Activated CD4-positive, CD25-positive, alpha-beta regulatory T cell treated with anti-CD3 and anti-CD28 coated beads, Interleukin-2, amount 50 U/mL, for 16 hours (primary cell): ENCODE results near the gene PARP3.

ENCODE experiments used
- DNase-seq: peaks from one replicate; pipeline ENCODE4 v3.0.0-alpha.2; 2020; ENCODE audit warnings: low read depth, low spot score

Gene PARP3

GRCh38 chr3:51966922-51967383, 24.8 kb downstream of the PARP3 start:
- DNase-seq = no peak

- no peak for DNase-seq
Measured at GRCh38 chr3:51967384-51968169, 25.4 kb downstream of the PARP3 start, which contains the start of gene PCBP4. Gene PCBP4, minus strand, starts transcription at chr3:51967454. Its CDS starts 6,214 bp downstream, at chr3:51961240.

- DNase-seq = no peak
Measured at GRCh38 chr3:51968170-51968775, 26.1 kb downstream of the PARP3 start.

GRCh38 chr3:51968883-51969678, 26.9 kb downstream of the PARP3 start:
- no peak for DNase-seq

GRCh38 chr3:51969841-51970240, 27.7 kb downstream of the PARP3 start:
- no peak for DNase-seq

- no peak for DNase-seq
Measured at GRCh38 chr3:51970606-51971300, 28.6 kb downstream of the PARP3 start.

GRCh38 chr3:51971350-51971749, 29.2 kb downstream of the PARP3 start:
- DNase-seq = no peak

- DNase-seq = no peak
Measured at GRCh38 chr3:51974277-51974962, 32.3 kb downstream of the PARP3 start.

- peak; percentile 38 for DNase-seq
Measured at GRCh38 chr3:51974963-51975851, 33.0 kb downstream of the PARP3 start, which contains the start of gene ABHD14A. Gene ABHD14A, plus strand, starts transcription at chr3:51975064. Its CDS starts 72 bp downstream, at chr3:51975136.

GRCh38 chr3:51975852-51976549, 33.8 kb downstream of the PARP3 start:
- no peak for DNase-seq

GRCh38 chr3:51977446-51978142, 35.4 kb downstream of the PARP3 start:
- DNase-seq = no peak

GRCh38 chr3:51978143-51978502, 36.0 kb downstream of the PARP3 start:
- DNase-seq = no peak

GRCh38 chr3:51980253-51980652, 38.1 kb downstream of the PARP3 start:
- DNase-seq = no peak

- DNase-seq = no peak
Measured at GRCh38 chr3:51982352-51982837, 40.2 kb downstream of the PARP3 start.

- DNase-seq = peak; percentile 42
Measured at GRCh38 chr3:51982838-51983577, 40.8 kb downstream of the PARP3 start, which contains the start of gene ACY1. Gene ACY1, plus strand, starts transcription at chr3:51983535. Its CDS starts 530 bp downstream, at chr3:51984065.

GRCh38 chr3:51983578-51984268, 41.6 kb downstream of the PARP3 start:
- DNase-seq = no peak

GRCh38 chr3:51984269-51984647, 42.1 kb downstream of the PARP3 start:
- DNase-seq = no peak
